Measurements from ENCODE around the gene JHY.

GRCh38 chr11:122871302-122871701 is 11.3 kb upstream of the JHY start:
- TF ChIP-seq CTCF (IDR thresholded peaks at IDR 0.05) = no peak
- no peak for TF ChIP-seq POLR2A (IDR thresholded peaks at IDR 0.05)
